GM21367 (cell line): ENCODE results near the gene TOR4A.
"Not testable (repeated sequence)": the region's sequence is repeated elsewhere in the genome, so short reads cannot be mapped to it uniquely, and the experiment has no call there.

Experiments
- ATAC-seq: cut with Tn5 transposase; IDR thresholded peaks from one replicate; pipeline ENCODE4 v1.9.1; 2021; ENCODE audit not compliant: unreplicated experiment

Gene TOR4A

GRCh38 chr9:137315581-137316011, 38.1 kb downstream of the TOR4A start:
- ATAC-seq, result no peak

DNA sequence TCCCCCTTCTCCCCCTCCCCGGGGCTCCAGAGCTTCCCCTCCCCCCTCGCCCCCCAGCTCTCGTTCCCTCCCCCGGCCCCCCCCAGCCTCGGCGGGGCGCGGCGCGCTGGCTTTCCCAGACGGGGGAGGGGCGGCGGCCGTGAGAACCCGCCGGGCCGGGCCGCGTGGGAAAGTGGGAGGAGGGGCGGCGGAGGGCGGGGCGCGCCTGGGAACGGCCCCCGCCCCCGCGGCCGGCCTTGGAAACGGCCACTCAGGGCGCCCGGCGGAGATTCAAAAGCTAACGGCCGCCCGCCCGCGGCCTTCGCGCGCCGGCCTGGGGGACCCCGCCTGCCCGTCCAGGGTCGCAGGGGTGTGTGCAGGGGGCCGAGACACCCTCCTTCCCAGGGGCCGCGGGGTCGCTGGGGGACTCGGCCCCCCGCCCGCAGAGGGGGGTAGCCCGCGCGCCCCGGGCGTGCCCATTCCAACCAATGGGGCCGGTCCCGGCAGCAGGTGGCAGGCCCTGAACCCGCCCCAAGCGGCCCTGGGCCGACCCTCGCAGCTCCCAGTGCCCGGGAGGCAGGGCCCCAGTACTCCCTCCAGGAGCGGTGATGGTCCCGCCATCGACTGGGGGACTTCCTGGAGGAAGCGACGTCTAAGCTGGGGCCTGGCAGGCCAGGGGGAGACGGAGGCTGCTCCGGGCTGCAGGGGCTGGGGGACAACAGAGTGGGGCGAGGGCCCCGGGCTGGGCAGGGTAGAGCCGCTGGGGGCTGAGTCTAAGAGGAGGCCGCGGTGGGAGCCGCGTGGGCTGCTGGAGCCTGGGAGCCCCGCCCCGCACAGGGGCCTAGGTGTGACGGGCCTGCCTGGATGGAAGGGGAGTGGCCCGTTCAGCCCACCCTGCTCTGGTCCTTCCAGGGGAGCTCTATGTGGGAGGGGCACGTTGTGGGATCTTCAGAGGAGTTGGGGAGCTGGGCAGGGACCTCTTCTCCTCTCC, 38.8 kb downstream of the TOR4A start:
- no peak for ATAC-seq

DNA sequence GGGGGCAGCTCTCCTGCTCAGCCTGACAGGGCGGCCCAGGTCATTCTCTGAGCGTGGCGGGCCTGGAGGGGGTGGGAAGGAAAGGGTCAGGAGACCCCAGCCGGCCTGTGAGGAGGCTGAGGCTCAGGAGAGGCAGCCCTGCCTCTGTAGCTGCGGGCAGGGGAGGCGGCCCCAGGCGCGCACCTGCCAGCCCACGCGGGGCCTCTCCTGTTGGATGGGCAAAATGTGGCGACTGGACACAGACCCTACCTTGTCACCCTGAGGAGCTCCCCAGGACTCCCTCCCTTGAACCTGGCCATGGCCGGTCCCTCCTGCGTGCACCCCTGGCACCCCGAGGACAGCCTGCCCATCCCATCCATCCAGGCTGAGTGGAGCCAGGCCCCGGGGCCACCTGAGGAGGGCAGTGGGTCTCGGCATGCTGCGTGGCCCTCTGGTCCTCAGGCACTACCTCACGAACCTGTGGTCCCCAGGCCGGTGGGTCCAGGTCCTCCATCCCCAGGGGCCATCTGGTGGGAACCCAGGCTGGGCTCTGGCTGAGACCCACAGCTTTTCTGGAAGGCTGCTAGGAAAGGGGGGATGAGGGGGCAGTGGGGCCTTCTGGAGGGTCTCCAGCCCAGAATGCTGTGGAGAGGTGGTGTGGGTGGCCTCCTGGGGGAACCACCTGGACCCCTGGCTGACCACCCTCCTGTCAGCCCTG, 39.6 kb downstream of the TOR4A start:
- no peak for ATAC-seq

DNA sequence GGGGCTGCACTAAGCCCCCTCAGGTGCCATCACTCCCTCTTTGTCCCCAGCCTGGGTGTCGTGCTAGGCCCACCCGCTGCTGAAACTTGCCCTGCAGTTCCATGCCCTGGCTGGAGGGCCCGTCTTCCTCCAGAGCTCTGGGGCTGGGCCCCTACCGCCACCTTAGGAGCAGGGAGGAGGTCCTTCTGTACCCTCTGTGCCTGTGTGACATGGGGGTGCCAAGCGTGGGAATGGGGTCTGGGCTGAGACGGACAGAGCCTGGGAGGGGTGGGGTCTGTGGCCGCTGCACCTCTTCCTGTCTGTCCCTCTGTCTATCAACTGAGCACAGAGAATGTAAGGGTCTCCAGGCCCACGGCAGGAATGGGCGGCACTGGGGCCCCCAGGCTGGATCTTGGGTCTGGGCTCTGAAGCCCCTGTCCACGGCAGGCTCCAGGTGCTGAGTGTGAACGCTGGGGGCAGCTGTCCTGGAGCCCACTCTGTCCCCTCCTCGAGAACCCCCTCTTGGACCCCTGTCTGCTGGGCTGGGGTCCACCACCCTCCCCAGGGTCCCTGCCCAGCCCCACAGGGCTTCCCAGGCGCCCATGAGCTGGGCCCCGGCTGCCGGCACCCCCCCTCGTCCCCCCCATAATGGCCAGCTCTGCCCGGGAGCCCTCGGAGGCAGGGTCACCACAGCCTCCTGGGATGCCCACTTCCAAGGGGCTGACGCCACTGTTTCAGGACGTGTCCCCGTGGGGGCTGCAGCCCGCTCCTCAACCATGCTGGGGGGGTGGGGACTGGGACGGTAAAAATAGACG, 40.4 kb downstream of the TOR4A start:
- ATAC-seq, result no peak

DNA sequence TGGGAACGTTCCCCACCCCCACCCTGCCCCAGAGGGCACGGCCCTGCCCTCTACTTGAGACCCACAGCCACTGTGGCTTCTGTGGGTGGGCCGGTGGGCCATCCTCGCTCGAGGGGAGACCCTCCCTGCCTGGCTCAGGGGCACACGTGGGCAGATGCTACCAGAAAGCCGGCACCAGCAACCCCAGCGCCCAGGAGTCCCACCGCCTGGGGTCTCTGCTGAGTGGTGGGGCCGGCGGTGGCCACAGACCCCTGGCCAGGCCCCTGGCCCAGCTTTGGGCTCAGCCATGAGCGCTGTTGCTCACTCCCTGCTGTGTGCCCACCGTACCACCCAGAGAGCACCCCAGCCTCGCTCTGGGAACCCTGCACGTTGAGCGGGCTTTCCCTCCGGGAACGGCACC, 41.1 kb downstream of the TOR4A start:
- ATAC-seq, result no peak

- no peak for ATAC-seq
These were observed 41.6 kb downstream of the TOR4A start for GRCh38 chr9:137319011-137319738.

DNA sequence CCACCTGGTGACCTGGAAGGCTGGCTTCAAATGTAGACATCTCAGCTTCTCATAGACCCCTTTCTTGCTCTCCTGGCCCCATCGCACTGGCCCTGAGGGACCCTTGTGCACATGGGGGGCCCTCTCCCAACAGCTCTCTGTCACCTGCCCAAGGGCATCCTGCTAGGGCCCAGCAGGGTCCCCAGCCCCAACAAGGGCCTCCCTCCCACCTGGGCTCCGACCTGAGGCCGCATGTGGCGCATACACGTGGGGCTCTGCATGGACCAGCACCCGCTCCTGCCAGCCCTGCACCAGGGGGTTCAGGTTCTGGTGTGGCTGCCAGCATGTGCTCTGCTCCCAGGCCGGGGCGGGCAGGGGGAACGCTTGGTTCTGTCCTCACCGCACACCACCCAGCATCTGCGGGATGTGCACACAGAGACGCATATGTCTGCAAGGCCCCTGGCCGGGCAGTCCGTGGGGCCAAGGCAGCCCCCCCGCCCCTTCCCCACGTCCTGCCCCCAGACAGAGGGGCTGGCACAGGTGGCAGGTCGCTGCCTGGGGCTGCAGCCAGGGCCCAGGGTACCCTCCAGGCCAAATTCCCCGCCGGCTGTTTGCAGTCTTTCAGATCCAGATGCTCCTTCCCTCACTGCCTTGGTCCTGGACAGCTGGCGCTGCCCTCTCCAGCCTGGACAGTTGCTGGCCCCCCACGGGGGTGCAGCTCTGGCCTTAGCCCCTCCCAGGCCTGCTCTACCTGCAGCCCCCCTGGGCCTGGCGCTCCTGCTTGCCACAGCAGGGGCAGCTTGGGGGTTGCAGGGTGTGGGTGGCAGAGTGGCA, 42.4 kb downstream of the TOR4A start:
- ATAC-seq, result no peak

DNA sequence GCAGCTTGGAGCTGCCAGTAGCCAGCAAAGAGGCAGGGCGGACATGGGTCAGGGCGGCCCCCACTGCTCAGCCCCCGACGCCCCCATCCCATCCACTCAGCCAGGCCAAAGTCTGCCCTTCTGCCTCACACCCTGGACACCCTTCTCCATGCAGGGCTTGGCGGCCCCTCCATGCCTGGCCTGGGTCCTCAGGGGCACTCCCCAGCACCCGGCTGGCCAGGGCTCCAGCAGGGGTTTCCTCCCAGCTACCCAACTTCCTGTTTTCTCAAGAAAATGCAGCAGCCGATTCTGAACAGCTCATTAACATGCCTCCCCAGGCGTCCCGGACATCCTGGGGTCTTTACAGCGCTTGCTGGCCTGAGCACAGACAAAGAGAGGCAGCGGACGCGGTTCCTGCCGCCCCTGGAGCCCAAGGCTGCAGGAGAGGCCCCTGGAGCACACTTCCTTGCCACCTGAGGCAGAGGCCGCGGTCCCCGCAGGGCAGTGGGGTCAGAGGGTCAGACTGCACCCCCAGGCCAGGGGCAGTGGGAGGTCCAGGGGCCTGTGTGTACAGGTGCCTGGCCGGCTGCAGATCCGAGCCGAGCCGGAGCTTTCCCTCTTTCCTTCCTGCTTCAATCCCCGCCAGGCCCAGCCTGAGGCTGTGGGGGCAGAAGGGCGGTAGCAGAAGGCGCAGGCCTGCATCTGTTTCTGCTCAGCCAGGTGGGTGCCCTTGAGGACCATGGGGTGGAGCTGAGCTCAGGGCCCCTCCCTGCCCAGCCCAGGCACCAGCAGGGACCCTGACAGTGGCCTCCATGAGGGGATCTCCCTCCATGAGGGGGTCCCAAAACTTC, 43.2 kb downstream of the TOR4A start:
- no peak for ATAC-seq

GRCh38 chr9:137321726-137322361, 44.3 kb downstream of the TOR4A start:
- no peak for ATAC-seq

DNA sequence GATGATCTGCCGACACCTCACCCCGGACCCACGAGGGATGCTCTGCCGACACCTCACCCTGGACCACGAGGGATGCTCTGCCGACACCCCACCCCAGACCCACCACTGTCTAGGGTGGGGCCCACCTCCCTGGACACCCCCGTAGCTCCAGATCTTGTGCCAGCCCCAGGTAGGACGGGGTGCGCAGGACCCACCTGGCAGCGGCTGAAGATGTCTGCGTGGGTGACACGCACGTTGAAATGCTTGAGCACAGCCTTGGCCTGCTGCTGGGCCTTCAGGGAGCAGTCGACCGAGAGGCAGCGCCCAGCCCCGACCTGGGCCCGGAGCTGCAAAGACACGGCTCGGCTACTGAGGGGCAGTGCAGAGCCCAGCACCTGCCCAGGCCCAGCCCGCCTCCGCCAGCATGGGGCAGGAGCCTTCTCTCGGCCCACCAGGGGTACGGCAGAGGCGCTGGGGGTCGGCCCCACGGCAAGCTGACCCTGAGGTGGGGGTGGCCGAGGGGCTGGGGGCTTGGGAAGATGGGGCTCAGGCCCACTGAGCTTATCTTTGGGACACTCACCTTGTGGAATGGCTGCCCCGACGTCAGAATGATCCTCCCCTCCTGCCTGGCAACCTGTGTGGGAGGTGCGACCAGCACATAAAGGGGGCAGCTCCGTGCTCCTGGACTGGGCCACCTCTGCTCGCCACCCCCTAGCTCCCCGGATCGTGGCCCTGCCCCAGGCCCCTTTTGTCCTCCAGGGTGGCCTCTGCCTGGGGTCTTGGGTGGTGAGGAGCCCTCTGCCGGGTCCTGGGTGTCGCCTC, 46.2 kb downstream of the TOR4A start:
- ATAC-seq, result no peak

GRCh38 chr9:137325124-137325523, 47.6 kb downstream of the TOR4A start:
- no peak for ATAC-seq

DNA sequence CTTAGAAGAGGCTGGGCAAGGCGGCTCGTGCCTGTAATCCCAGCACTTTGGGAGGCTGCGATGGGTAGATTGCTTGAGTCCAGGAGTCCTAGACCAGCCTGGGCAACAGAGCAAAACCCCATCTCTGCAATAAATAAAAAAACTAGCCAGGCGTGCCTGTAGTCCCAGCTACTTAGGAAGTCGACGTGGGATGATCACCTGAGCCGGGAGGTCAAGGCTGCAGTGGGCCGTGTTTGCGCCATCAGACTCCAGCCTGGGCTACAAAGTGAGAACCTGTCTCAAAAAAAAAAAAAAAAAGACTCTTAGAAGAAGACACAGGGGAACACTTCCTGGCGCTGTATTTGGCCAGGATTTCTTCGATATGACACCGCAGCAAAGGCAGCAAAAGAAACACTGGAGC, 48.3 kb downstream of the TOR4A start:
- no peak for ATAC-seq

- no peak for ATAC-seq
These were observed 49.0 kb downstream of the TOR4A start for GRCh38 chr9:137326445-137327065.

GRCh38 chr9:137327641-137328550, 50.4 kb downstream of the TOR4A start:
- ATAC-seq, result not testable (repeated sequence)

GRCh38 chr9:137329590-137329989, 52.1 kb downstream of the TOR4A start:
- not testable (repeated sequence) for ATAC-seq

GRCh38 chr9:137330689-137331088, 53.2 kb downstream of the TOR4A start:
- ATAC-seq, result no peak
